GM10847 (cell line): ENCODE results near the gene PLEKHA1.

Experiments used
- POLR2A ChIP-seq: IDR thresholded peaks from 2 replicates; pipeline ENCODE4 v1.6.1; 2011; ENCODE audit not compliant: insufficient read length; ENCODE audit errors: extremely low read depth

PLEKHA1 gene

DNA sequence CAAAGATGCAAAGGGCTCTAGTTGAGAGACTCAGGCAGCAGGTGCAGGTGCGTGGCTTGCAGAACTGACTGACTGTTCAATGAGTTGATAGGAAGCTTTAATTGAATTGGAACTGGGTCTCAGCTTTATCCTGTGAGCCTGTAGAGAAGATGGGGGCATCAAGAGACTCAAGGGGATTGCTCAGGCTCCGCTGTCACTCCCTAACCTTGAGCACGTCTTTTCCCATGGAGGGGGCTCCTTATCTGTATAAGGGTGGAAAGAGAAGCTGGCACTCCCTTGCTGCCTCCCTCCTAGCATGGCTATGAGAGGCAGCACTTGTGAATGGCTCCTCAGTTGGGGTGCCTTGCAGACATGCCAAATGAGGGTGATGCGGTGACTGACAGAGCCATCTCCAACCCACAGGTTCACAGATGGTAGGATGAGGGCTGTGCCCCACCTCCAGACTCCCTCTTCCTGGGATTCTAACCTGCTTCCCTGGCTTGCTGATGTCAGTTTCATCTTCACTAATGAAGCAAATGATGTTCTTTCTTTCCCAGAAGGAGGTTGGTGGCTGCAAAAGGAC is 12.4 kb upstream of the PLEKHA1 start:
- no peak for TF ChIP-seq POLR2A

DNA sequence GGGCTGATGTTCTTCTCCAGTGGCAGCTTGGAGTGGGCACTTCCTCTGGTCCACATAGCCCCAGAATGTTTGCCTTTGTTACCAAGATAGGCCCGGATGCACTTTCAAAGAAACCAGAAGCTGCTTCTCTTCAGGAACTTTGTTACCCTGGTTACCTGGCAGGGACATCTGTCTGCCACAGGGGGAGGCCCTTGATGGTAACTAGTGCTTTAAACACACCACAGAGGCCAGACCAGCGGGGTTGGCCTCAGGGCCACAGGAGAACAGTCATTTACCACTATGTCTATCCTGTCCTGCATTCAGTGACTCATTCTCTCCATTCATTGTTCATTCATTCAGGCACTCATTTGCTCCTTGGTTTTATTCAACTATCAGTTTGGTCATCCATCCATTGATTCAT is 11.9 kb upstream of the PLEKHA1 start:
- TF ChIP-seq POLR2A = no peak

DNA sequence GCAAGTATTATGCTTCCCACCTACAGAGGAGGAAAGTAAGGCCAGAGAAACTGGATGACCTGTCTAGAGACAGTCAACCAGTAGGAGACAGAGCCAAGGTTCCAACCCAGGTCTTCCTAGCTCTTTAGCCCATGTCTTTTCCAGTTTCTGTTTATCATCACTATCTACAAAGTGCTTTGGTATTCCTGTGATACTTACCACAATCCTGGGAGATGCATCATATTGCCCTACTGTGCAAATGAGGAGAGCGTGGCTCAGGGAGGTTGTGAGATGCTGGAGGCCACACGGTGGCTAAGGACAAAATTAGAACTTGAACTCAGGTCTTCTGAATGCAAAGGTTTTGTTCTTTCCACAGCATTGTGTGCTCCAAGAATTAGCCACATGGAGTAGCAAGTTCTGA is 11.2 kb upstream of the PLEKHA1 start:
- no peak for TF ChIP-seq POLR2A

DNA sequence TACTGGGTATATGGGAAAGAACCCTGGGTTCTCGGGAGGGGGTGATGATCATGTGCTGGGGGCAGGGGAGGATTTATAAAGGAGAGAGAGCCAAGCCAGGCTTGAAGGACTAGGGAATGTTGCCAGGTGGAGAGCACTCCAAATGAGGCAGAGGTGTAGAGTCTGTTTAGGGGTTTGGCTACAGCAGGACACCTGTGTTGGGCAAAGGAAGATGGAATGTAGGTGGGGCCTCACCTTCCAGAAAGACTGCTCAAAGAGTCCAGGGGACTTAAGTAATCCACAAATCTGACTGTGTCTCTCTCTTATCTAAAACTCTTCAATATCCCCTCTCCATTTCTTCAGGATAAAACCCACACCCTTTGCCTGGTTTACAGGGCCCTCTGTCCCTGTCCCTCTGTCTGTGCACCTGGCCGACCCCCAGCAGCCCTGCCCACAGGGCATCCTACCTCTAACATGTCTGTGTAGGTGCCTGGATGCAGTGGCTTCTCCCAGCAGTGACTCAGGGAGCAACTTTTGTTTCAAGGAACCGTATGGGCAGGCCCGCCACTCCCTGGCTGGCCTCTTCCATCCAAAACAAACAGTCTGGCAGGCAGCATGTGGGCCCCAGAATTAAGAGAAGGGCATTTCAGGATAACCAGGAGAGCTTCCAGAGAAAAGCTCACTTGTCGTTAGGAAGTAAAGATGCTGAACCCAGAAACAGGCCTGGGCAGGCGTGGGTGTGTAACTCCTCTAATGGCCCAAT is 10.6 kb upstream of the PLEKHA1 start:
- no peak for TF ChIP-seq POLR2A

DNA sequence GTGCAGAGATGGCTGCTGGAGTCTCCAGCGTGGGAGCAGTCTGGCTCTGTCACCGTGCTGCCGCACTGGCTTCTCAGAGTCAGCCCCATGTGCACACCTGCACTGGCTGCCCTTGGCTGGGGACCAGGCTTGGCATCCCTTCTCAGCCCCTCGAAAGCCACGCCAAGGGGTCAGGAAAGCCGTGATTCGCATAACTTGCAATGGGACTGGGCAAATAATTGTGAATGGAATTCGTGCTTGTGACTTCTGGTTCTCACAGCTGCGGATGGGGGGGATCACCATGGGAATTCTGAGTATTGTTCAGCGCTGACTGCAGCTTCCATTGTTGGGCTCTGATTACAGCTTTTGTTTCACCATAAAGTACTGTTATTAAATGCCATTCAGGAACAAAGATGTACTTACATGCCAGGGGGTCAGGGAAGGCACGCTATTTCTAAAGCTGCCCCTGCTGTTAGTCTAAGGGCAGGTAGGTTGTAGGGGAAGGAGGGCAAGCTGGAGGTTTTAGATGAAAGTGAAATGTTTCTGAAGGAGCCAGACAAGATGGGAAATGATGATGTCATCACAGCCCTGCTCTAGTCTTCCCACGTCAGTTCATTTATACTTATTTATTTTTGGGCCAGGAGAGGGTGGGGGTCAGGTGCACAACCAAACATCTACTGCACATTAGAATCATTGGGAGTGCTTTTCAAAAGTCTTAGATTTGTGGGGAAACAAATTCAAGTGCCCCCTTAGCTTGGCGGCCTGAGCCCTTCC is 5.8 kb upstream of the PLEKHA1 start:
- TF ChIP-seq POLR2A = no peak

DNA sequence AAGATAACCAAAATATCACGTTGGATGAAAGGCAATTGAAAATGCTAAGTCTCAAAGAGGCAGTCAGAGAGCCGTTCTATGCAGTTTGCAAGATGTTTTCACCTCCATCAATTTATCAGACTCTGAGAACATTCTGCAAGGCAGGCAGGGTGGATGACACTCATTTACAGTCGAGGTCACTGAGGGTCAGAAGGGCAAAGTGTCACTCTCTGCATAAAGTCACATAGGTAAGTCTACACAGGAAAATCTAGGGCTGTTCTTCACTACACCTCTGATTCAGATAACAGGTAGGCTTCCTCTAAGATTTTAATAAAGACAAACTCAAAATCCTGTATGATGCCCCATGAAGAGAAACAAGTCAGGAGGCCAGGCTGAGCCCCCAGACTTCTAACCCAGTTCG is 1.4 kb upstream of the PLEKHA1 start:
- no peak for TF ChIP-seq POLR2A

DNA sequence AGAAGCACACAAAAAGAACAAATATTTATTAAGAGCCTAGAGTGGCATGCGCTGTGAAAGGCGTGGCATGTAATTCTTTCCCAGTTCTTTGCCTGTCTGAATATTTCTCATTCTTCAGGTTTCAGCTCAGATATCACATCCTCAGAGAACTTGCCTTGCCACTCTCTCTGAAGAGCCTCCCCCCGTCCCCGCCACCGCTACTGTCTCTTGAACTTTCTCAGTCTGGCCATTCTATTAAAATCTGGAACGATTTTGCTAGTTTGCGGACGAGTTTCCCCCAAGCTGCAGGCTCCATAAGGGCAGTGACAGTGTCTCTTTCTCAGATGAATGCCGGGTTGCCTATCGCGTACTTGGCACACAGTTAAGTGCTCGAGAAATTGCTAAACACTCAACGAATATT is 787 bp upstream of the PLEKHA1 start:
- TF ChIP-seq POLR2A = no peak

DNA sequence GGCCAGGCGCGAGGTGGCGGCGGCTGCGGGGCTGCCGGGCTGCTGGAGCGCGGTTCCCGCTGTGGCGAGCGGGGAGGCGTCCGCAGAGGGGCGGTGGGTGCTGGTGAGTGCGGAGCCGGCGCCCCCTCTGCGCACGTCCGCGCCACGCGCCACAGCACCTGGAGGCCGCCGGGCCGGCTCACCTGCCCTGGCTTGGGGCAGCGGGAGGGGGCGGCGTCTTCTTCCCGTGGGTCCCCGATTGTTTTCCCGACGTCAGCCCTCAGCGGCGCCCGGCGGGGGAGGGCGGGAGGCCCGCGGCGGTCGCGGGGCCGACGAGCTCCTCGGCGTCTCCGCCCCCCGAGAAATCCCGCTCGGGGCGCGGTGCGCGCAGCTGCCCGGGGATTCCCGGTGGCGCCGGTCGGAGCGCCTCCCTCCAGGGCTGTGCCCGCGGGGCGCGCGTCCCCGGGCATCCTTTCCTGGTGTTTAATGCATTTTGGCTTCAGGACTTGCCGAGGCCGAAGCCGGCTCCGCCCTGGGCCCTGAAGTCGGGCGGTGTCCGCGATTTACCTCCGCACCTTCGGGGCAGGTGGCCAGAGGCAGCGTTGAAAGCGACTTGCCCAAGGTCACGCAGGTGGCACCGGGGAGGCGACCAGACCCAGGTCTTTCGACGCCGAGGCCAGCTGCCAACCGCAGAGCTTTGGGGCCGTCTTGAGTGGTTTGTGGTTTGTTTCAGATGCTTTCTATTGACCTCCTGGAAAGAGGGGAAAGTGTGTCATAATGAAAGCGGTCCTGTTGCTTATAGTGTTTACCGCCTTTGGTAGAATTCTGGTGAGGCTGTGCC is 561 bp downstream of the PLEKHA1 start:
- no peak for TF ChIP-seq POLR2A

DNA sequence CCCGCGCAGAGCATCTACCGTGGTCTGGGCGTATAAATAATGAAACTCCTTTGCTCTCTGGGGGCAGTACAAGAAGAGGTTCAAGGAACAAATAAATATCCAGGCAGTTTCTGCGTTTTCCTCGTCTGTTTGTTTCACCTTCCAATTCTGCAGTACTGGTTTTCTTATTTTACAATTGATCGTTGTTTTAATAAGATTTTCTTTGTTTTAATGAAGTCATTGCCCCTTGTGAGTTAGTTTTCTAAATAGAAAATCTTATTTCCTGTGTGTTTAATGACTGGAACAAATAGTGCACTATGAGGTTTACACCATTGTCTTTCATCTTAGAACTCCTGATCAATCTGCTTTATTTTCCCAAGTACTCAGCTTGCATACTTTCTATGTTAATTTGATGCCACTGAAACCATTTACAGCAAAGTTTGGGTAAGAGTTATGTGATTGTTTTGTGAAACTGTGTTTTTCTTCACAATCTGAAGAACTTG is 1.2 kb downstream of the PLEKHA1 start:
- TF ChIP-seq POLR2A = no peak

DNA sequence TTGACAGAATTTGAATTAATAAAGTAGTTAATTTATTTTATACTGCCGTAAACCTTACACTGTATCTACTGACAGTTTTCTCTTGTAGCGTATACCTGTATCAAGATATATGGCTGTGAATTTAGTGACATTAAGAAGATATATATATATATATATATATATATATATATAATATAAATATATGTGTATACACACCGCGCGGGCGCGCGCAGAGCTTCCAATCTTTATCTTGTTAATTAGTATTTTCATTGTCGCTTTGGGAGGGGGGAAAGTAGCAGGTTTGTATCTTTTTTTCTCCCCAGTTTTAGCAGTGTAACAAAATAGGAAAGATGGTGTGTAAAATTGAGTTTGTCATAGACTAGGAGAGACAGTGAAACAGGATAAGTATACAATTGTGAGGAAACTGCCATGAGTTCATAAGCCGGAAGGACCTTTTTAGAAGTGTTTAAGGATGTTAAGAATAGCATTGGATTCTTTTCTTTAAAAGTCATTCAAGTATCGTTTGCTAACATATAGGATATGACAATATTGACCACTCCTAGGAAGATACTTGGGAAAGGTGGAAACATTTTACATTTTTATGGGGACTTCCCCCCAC is 2.0 kb downstream of the PLEKHA1 start:
- no peak for TF ChIP-seq POLR2A

DNA sequence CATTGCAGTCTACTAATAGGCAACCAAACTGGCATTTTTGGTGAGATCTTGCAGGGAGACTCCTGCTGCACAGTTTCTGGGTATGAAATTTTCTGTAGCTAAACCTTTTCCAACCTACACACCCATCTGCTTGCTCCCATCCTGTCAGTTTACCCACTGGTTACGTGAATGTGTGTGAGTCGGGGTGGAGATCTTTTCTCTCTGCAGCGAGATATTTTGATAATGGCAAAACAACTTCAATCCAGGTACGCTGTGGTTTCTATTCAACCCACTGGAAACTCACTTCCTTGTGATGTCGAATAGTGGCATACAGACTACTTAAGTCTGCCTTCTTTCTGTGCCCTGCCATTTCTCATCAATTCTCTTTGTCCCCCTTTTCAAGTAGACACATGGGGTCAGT is 4.5 kb downstream of the PLEKHA1 start:
- no peak for TF ChIP-seq POLR2A

DNA sequence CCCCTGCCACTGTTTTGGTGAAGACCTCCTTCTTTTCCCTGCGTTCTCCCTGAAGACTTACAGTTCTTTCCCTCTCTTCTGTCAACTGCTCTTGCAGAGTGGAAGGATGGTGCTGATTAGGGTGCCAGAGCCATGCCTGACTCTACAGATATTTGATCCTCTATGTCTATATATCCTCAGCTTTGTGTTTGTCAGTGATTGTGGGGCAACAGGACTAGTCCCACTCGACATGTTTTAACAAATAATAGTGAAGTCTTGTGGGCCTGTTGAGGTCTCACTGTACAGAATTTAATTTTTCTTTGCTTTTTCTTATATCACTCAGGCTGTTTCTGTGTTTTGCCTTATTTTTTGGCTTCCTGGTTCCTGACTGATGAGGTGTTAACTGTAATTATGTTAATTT is 5.0 kb downstream of the PLEKHA1 start:
- no peak for TF ChIP-seq POLR2A

DNA sequence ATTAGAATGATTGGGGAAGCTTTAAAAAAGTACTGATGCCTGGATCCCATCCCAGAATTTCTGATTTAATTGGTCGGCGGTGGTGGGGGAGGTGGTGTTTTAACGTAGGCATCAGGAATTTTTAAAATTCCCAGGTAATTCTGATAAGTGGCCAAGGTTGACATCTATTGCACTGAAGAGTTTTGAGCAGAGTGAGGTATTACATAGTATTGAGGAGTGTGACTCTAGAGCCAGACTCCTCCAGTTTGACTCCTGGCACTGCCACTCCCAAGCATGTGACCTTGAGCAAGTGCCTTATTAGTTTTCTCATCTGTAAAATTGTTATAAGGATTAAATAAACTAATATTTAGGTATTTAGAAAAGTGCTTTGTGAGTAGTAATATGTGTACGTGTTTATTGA is 6.2 kb downstream of the PLEKHA1 start:
- no peak for TF ChIP-seq POLR2A

DNA sequence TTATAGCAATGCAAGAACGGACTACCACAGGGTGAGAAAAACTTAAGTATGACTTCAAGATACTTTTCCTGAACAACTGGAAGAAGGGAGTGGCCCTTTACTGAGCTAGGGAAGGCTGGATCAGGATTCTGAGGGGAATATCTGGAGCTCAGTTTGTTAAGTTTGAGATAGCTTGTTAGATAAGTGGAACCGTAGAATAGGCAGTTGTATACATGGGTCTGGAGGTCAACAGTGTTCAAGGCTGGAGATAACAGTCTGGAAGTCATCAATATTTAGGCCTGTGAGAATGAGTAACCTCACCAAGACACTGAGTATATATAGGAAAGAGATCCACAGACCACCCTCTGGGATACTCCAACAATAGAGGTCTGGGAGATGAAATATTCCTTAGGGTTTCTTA is 7.2 kb downstream of the PLEKHA1 start:
- no peak for TF ChIP-seq POLR2A

DNA sequence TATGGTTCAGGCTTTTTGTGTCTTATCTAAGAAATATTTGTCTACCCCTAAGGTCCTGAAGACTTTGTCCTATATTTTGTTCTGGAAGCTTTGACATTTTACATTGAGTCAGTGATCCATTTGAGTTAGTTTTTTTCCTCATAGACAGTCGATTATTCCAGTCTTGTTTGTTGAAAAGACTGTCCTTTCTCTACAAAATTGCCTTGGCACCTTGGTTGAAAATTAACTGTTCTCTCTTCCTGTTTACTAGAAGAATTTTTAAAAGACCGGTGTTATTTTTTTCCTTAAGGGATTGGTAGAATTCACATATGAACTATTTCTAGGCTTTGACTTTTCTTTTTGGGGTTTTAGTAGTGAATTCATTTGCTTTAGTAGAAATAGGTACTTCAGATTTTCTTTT is 12.0 kb downstream of the PLEKHA1 start:
- no peak for TF ChIP-seq POLR2A
